ENCODE data around the gene DSCAM. TPM values are rescaled to one million over a fixed set of nuclear protein-coding genes. Genes with fewer than 3 reads are reported as not detected.

Gene DSCAM
- total RNA-seq, 2 donors from 2014 or later: 18.5 to 25.5 TPM

- Histone ChIP-seq H3K4me3 (ENCODE audit: low read length) (no peak overlapping the region), H3K4me1 (ENCODE audit: control insufficient read depth, insufficient read depth, low read length) (no peaks in the 10 kb centered on the region), H3K27ac (ENCODE audit: low read depth, low read length) (no peak overlapping the region), H3K9ac (ENCODE audit: extremely low read depth, low read length, poor library complexity, severe bottlenecking) (no peak overlapping the region), H3K9me3 (ENCODE audit: control insufficient read depth, low read length) (no peaks in the 10 kb centered on the region), H3K36me3 (ENCODE audit: control insufficient read depth, insufficient read depth, low read length) (peaks cover 67% of the 10 kb centered on the region), H3K27me3 (ENCODE audit: control insufficient read depth, insufficient read depth, low read length, poor library complexity, severe bottlenecking) (no peaks in the 10 kb centered on the region)
- Mint-ChIP-seq H3K27me3 (ENCODE audit: insufficient read depth) (no peaks in the 10 kb centered on the region), H3K4me1 (no peaks in the 10 kb centered on the region), H3K4me3 (no peak overlapping the region), H3K27ac (no peak overlapping the region), H3K9me3 (no peaks in the 10 kb centered on the region), H3K36me3 (ENCODE audit: low read depth) (peaks cover 51% of the 10 kb centered on the region)
- 96 to 100% methylated on average over 3 to 4 of the region's 4 CpGs for WGBS, 2 experiments (ENCODE audit: insufficient coverage in 1 of 2, insufficient read length in 1 of 2)
- no peak for TF ChIP-seq CTCF (conservative IDR thresholded peaks at IDR 0.05)
- DNase-seq: no peak
Measured at GRCh38 chr21:40070871-40071270, 776.1 kb downstream of the DSCAM start.

- Histone ChIP-seq H3K27me3 (ENCODE audit: control insufficient read depth, insufficient read depth, low read length, poor library complexity, severe bottlenecking) (no peaks in the 10 kb centered on the region), H3K9ac (ENCODE audit: extremely low read depth, low read length, poor library complexity, severe bottlenecking) (no peak overlapping the region), H3K9me3 (ENCODE audit: control insufficient read depth, low read length) (no peaks in the 10 kb centered on the region), H3K27ac (ENCODE audit: low read depth, low read length) (no peak overlapping the region), H3K36me3 (ENCODE audit: control insufficient read depth, insufficient read depth, low read length) (peaks cover 53% of the 10 kb centered on the region), H3K4me1 (ENCODE audit: control insufficient read depth, insufficient read depth, low read length) (no peaks in the 10 kb centered on the region), H3K4me3 (ENCODE audit: low read length) (no peak overlapping the region)
- H3K9me3 Mint-ChIP-seq: no peaks in the 10 kb centered on the region
- 50 to 78% methylated on average over 1 to 4 of the region's 4 CpGs for WGBS, 2 experiments (ENCODE audit: insufficient coverage in 1 of 2, insufficient read length in 1 of 2)
- DNase-seq: no peak
- no peaks in the 10 kb centered on the region for H3K4me1 Mint-ChIP-seq
- no peak overlapping the region for H3K27ac Mint-ChIP-seq
- TF ChIP-seq CTCF (conservative IDR thresholded peaks at IDR 0.05): no peak
- H3K36me3 Mint-ChIP-seq (ENCODE audit: low read depth): peaks cover 43% of the 10 kb centered on the region
- no peaks in the 10 kb centered on the region for H3K27me3 Mint-ChIP-seq (ENCODE audit: insufficient read depth)
- H3K4me3 Mint-ChIP-seq: no peak overlapping the region
Measured at GRCh38 chr21:40067751-40068150, 779.2 kb downstream of the DSCAM start.

- Mint-ChIP-seq H3K27ac (no peak overlapping the region), H3K36me3 (ENCODE audit: low read depth) (peaks cover 48% of the 10 kb centered on the region), H3K27me3 (ENCODE audit: insufficient read depth) (no peaks in the 10 kb centered on the region), H3K4me1 (no peaks in the 10 kb centered on the region), H3K4me3 (no peak overlapping the region), H3K9me3 (no peaks in the 10 kb centered on the region)
- Histone ChIP-seq H3K27me3 (ENCODE audit: control insufficient read depth, insufficient read depth, low read length, poor library complexity, severe bottlenecking) (no peaks in the 10 kb centered on the region), H3K9me3 (ENCODE audit: control insufficient read depth, low read length) (no peaks in the 10 kb centered on the region), H3K27ac (ENCODE audit: low read depth, low read length) (no peak overlapping the region), H3K4me1 (ENCODE audit: control insufficient read depth, insufficient read depth, low read length) (no peaks in the 10 kb centered on the region), H3K9ac (ENCODE audit: extremely low read depth, low read length, poor library complexity, severe bottlenecking) (no peak overlapping the region), H3K36me3 (ENCODE audit: control insufficient read depth, insufficient read depth, low read length) (peaks cover 56% of the 10 kb centered on the region), H3K4me3 (ENCODE audit: low read length) (no peak overlapping the region)
- no peak for TF ChIP-seq CTCF (conservative IDR thresholded peaks at IDR 0.05)
- no peak for DNase-seq
- 84 to 91% methylated on average over 3 of the region's 3 CpGs for WGBS, 2 experiments (ENCODE audit: insufficient coverage in 1 of 2, insufficient read length in 1 of 2)
Measured at GRCh38 chr21:40066221-40066620, 780.7 kb downstream of the DSCAM start.

All from endodermal cell (in vitro differentiated cells).